Activated CD4-positive, alpha-beta T cell treated with anti-CD3 and anti-CD28 coated beads for 4 hours (primary cell): ENCODE data around the gene GRK3.
"Not testable (repeated sequence)": the region's sequence is repeated elsewhere in the genome, so short reads cannot be mapped to it uniquely, and the experiment has no call there.

ENCODE experiments used
- DNase-seq, 2 donors: peaks; one replicate each; pipeline ENCODE4 v3.0.0-alpha.2; 2020

GRK3 gene

GRCh38 chr22:25702571-25703167 lies 138.2 kb downstream of the GRK3 start:
- DNase-seq, result no peak

GRCh38 chr22:25704701-25705100 lies 140.2 kb downstream of the GRK3 start:
- no peak for DNase-seq

GRCh38 chr22:25706197-25706596 lies 141.7 kb downstream of the GRK3 start:
- no peak for DNase-seq

- DNase-seq, result not testable (repeated sequence)
Observed at GRCh38 chr22:25708430-25708829, 144.0 kb downstream of the GRK3 start.

GRCh38 chr22:25709758-25710157 lies 145.3 kb downstream of the GRK3 start:
- DNase-seq, result no peak

GRCh38 chr22:25710501-25710900 lies 146.0 kb downstream of the GRK3 start:
- DNase-seq, result no peak

- DNase-seq, result no peak
Observed at GRCh38 chr22:25711491-25711890, 147.0 kb downstream of the GRK3 start.

GRCh38 chr22:25712661-25713400 lies 148.4 kb downstream of the GRK3 start:
- DNase-seq, result no peak

- DNase-seq, result no peak
Observed at GRCh38 chr22:25714070-25714469, 149.6 kb downstream of the GRK3 start.

GRCh38 chr22:25714739-25715138 lies 150.3 kb downstream of the GRK3 start:
- DNase-seq, result no peak

GRCh38 chr22:25716637-25717036 lies 152.2 kb downstream of the GRK3 start:
- DNase-seq, result no peak

- DNase-seq, result no peak
Observed at GRCh38 chr22:25718135-25718840, 153.8 kb downstream of the GRK3 start.

GRCh38 chr22:25722223-25722622 lies 157.7 kb downstream of the GRK3 start:
- DNase-seq, result no peak

- no peak for DNase-seq
Observed at GRCh38 chr22:25722626-25723025, 158.2 kb downstream of the GRK3 start.

GRCh38 chr22:25726241-25726640 lies 161.8 kb downstream of the GRK3 start:
- DNase-seq, result no peak

- no peak for DNase-seq
Observed at GRCh38 chr22:25728071-25728470, 163.6 kb downstream of the GRK3 start.

- no peak for DNase-seq
Observed at GRCh38 chr22:25729016-25729995, 164.8 kb downstream of the GRK3 start.

GRCh38 chr22:25735650-25736049 lies 171.2 kb downstream of the GRK3 start:
- DNase-seq, result no peak

GRCh38 chr22:25736378-25737011 lies 172.0 kb downstream of the GRK3 start:
- DNase-seq, result no peak

- DNase-seq, result no peak
Observed at GRCh38 chr22:25739659-25740344, 175.3 kb downstream of the GRK3 start.
